Heart right ventricle (tissue), 16 donors: ENCODE results near the gene MRGPRX2. TPM values are rescaled to one million over a fixed set of nuclear protein-coding genes. Genes with fewer than 3 reads are reported as not detected.

Experiments used
- ATAC-seq, 8 donors: fragments of 200-7000 bp; cut with Tn5 transposase; one replicate each; pipeline ENCODE4 v1.9.1; 2020; ENCODE audit warnings: mild to moderate bottlenecking in 8 of 8, moderate library complexity in 8 of 8, moderate number of reproducible peaks in 1 of 8
- DNase-seq, 2 donors: peaks; one replicate each; pipeline ENCODE4 v3.0.0-alpha.2; 2020
- H3K27ac ChIP-seq, 10 donors: fragments of 200-600 bp; sonication (generic) in 2 of 10; one replicate each; pipeline versions ENCODE4 v1.5.0 to v1.8.0; 2020 to 2022; ENCODE audit warnings: mild to moderate bottlenecking in 3 of 10
- H3K27me3 ChIP-seq, 7 donors: fragments of 200-600 bp; one replicate each; pipeline ENCODE4 v1.8.0; 2021 to 2022; ENCODE audit warnings: mild to moderate bottlenecking in 2 of 7
- H3K36me3 ChIP-seq, 9 donors: fragments of 200-600 bp; sonication (generic) in 1 of 9; one replicate each; pipeline versions ENCODE4 v1.5.0 to v1.8.0; 2020 to 2022; ENCODE audit warnings: mild to moderate bottlenecking in 2 of 9
- H3K4me1 ChIP-seq, 9 donors: fragments of 200-600 bp; sonication (generic) in 1 of 9; one replicate each; pipeline versions ENCODE4 v1.5.0 to v1.8.0; 2020 to 2022; ENCODE audit warnings: mild to moderate bottlenecking in 4 of 9
- H3K4me3 ChIP-seq, 10 donors: fragments of 200-600 bp; sonication (generic) in 2 of 10; one replicate each; pipeline versions ENCODE4 v1.5.0 to v1.8.0; 2020 to 2022; ENCODE audit warnings: mild to moderate bottlenecking in 7 of 10, moderate library complexity in 2 of 10
- H3K9me3 ChIP-seq, 11 donors: fragments of 200-600 bp in 10 of 11; sonication (generic) in 2 of 11; one replicate each; pipeline versions ENCODE4 v1.5.0 to v1.8.0; 2013 to 2022; ENCODE audit warnings: mild to moderate bottlenecking in 2 of 11, control low read depth in 1 of 11, moderate library complexity in 1 of 11
- CTCF ChIP-seq, 9 donors: fragments of 200-600 bp; sonication (generic) in 2 of 9; IDR thresholded peaks; one replicate each; pipeline versions ENCODE4 v1.5.0 to v1.8.0; 2021 to 2022; ENCODE audit warnings: antibody characterized with exemption in 9 of 9, mild to moderate bottlenecking in 5 of 9, moderate library complexity in 1 of 9
- WGBS, 2 donors: extraction: QIAGEN DNeasy Blood & Tissue Kit; methylation state at CpG; one replicate each; pipeline ENCODE4 v1.1.7; 2013; ENCODE audit warnings: inconsistent platforms in 1 of 2; 5-methylcytosine and 5-hydroxymethylcytosine counted together
- intact Hi-C, 10 donors: fragments of 100-400 bp; cut with DNase I; formaldehyde crosslinking; loops; one replicate each; pipeline versions ENCODE4 v1.11.1 to v1.14.2; 2022
- polyA plus RNA-seq, 2 donors: library from polyadenylated mRNA; stranded (reverse); fragments of 200-250 nt; gene quantifications; one replicate each; pipeline ENCODE4 v1.2.3, GENCODE V29; 2013
- total RNA-seq, 10 donors: library from RNA; stranded (reverse); fragmentation: NEBNext Ultra II Directional in 3 of 10; extraction: Animal tissue kit (Norgen Biotek cat#: 25700) in 3 of 10; gene quantifications; one replicate each; pipeline versions ENCODE4 v1.2.1 to v1.2.4, GENCODE V29; 2021 to 2023
- donor health status: Arrhythmogenic right ventricular cardiomyopathy.
- donor health status: ischemic (EF 13 %, LVEDD 7.1; RV severe dilation, severe dysfunction).
- donor health status: healthy with polysubstance abuse.
- donor health status: DM: no; HTN: yes; CAD: no.
- donor health status: DM: no; HTN: no; CAD: no.
- donor health status: ischemic (EF 25% LVEDD 6.9; RV normal size, moderate dysfunction).
- donor health status: ischemic (EF 25% LVEDD 5.7; RV mildly dilated, moderate dysfunction).
- donor health status: healthy.
- donor health status: DM: yes; HTN: yes; CAD: no.
- donor health status: Ischemic cardiomyopathy.
- donor health status: ischemic (EF 35%, LVEDD 5.7; RV mildly dilated, moderate dysfunction).
- donor health status: nonischemic (EF 11% LVEDD 7.7; RV severe dilation, severe dysfunction).
- donor health status: DM: yes; HTN: yes; CAD: no.
- donor health status: PGD.
- donor health status: ischemic (EF 29% LVEDD 5.4; RV normal size, mild dysfunction).
- donor health status: nonischemic (EF 23%, LVEDD 6.1; RV moderate dilation, normal function).

The MRGPRX2 gene
- total and polyA plus RNA-seq, 12 donors, result 0.15 TPM; not detected in 11

- H3K4me1 ChIP-seq, result peaks cover 0 to 13% (median 0%) of the 10 kb centered on the region in 9 donors
Measured at GRCh38 chr11:19026862-19027261, 33.7 kb downstream of the MRGPRX2 start.

GRCh38 chr11:19025481-19026406 is 34.8 kb downstream of the MRGPRX2 start:
- DNase-seq, result peak in 1 of 2 donors; percentile 48
- H3K36me3 ChIP-seq, result no peaks in the 10 kb centered on the region
- H3K4me3 ChIP-seq, result no peak overlapping the region
- peak overlapping the region in 6 of 10 donors; percentile 2 to 66 (median 44) for H3K27ac ChIP-seq
- WGBS, 2 donors, result 16 to 20% methylated on average over 5 of the region's 5 CpGs
- peak; percentile 79 to 97 (median 93) for ATAC-seq
- H3K4me1 ChIP-seq, result peaks cover 0 to 13% (median 0%) of the 10 kb centered on the region in 9 donors
- intact Hi-C loops, result no loop called here
- peaks cover 0 to 6% (median 0%) of the 10 kb centered on the region in 7 donors for H3K27me3 ChIP-seq
- TF ChIP-seq CTCF (IDR thresholded peaks at IDR 0.05), result no peak
- no peaks in the 10 kb centered on the region for H3K9me3 ChIP-seq

More at GRCh38 chr11:19026862-19027261, 33.7 kb downstream of the MRGPRX2 start:
- no peak overlapping the region for H3K27ac ChIP-seq
- ATAC-seq (peak in 3 of 8 donors; percentile 20 to 60 (median 45)), DNase-seq (no peak)
- WGBS, 2 donors, result 70 to 83% methylated on average over 2 of the region's 2 CpGs
- H3K36me3 ChIP-seq, result no peaks in the 10 kb centered on the region
- H3K27me3 ChIP-seq, result no peaks in the 10 kb centered on the region
- no peak overlapping the region for H3K4me3 ChIP-seq
- intact Hi-C loops, result no loop called here
- no peak for TF ChIP-seq CTCF (IDR thresholded peaks at IDR 0.05)
- H3K9me3 ChIP-seq, result no peaks in the 10 kb centered on the region

- Histone ChIP-seq H3K4me3 (no peak overlapping the region), H3K4me1 (peaks cover 0 to 8% (median 0%) of the 10 kb centered on the region in 9 donors), H3K36me3 (no peaks in the 10 kb centered on the region), H3K27ac (no peak overlapping the region), H3K9me3 (no peaks in the 10 kb centered on the region), H3K27me3 (peaks cover 0 to 23% (median 0%) of the 10 kb centered on the region in 7 donors)
- ATAC-seq, result no peak
- DNase-seq, result no peak
- intact Hi-C loops, result no loop called here
- TF ChIP-seq CTCF (IDR thresholded peaks at IDR 0.05), result no peak
Measured at GRCh38 chr11:19020831-19021230, 39.7 kb downstream of the MRGPRX2 start.

- Histone ChIP-seq H3K27ac (no peak overlapping the region), H3K4me3 (no peak overlapping the region), H3K27me3 (peaks cover 0 to 25% (median 0%) of the 10 kb centered on the region in 7 donors), H3K4me1 (no peaks in the 10 kb centered on the region), H3K36me3 (no peaks in the 10 kb centered on the region), H3K9me3 (no peaks in the 10 kb centered on the region)
- intact Hi-C loops, result no loop called here
- ATAC-seq (no peak), DNase-seq (no peak)
- 8 to 11% methylated on average over 3 of the region's 3 CpGs for whole genome bisulfite sequencing, 2 donors
- TF ChIP-seq CTCF (IDR thresholded peaks at IDR 0.05), result no peak
Measured at GRCh38 chr11:19018901-19019300, 41.6 kb downstream of the MRGPRX2 start.
